ENCODE data around the gene ADRA2C. TPM values are rescaled to one million over a fixed set of nuclear protein-coding genes. Genes with fewer than 3 reads are reported as not detected.

ADRA2C gene
- total and polyA plus RNA-seq, 2 experiments from 2014 or later: 6.3 to 7.7 TPM

GRCh38 chr4:3740256-3740655, 25.9 kb upstream of the ADRA2C start:
- Histone ChIP-seq H3K4me2 (no peak overlapping the region), H3K36me3 (replicated peaks; ENCODE audit: insufficient read depth, low read depth) (no peaks in the 10 kb centered on the region), H3K9me2 (replicated peaks; ENCODE audit: insufficient read depth) (no peaks in the 10 kb centered on the region), H3K4me3 (no peak overlapping the region), H2AFZ (no peak overlapping the region), H3K79me2 (no peaks in the 10 kb centered on the region), H4K20me1 (ENCODE audit: insufficient read depth, poor library complexity, severe bottlenecking) (no peaks in the 10 kb centered on the region), H3K4me1 (ENCODE audit: insufficient read depth) (no peaks in the 10 kb centered on the region), H3K27ac (no peak overlapping the region), H3K27me3 (peaks cover 19% of the 10 kb centered on the region), H3K9me3 (ENCODE audit: low read depth) (no peaks in the 10 kb centered on the region)
- TF ChIP-seq CTCF (IDR thresholded peaks at IDR 0.05; ENCODE audit: poor library complexity) (no peak), EZH2 (IDR thresholded peaks at IDR 0.05; ENCODE audit: borderline replicate concordance) (no peak), EZH2phosphoT487 (IDR thresholded peaks at IDR 0.05; ENCODE audit: low read depth, severe bottlenecking, unreplicated experiment) (no peak)
- DNase-seq (ENCODE audit: low spot score): no peak
- WGBS (ENCODE audit: low lambda C conversion rate, missing lambda C conversion rate): 83% methylated on average over 21 of the region's 25 CpGs

GRCh38 chr4:3741217-3742011, 24.8 kb upstream of the ADRA2C start:
- peaks cover 29% of the 10 kb centered on the region for H3K27me3 ChIP-seq
- H4K20me1 ChIP-seq (ENCODE audit: insufficient read depth, poor library complexity, severe bottlenecking): no peaks in the 10 kb centered on the region
- H3K9me2 ChIP-seq (replicated peaks; ENCODE audit: insufficient read depth): no peaks in the 10 kb centered on the region
- H3K79me2 ChIP-seq: no peaks in the 10 kb centered on the region
- no peaks in the 10 kb centered on the region for H3K9me3 ChIP-seq (ENCODE audit: low read depth)
- no peak overlapping the region for H3K4me3 ChIP-seq
- no peak overlapping the region for H3K4me2 ChIP-seq
- no peak for DNase-seq (ENCODE audit: low spot score)
- no peaks in the 10 kb centered on the region for H3K4me1 ChIP-seq (ENCODE audit: insufficient read depth)
- WGBS (ENCODE audit: low lambda C conversion rate, missing lambda C conversion rate): 94% methylated on average over 16 of the region's 19 CpGs
- H3K27ac ChIP-seq: no peak overlapping the region
- H2AFZ ChIP-seq: no peak overlapping the region
- no peak for TF ChIP-seq CTCF (IDR thresholded peaks at IDR 0.05; ENCODE audit: poor library complexity)
- TF ChIP-seq EZH2 (IDR thresholded peaks at IDR 0.05; ENCODE audit: borderline replicate concordance): no peak
- TF ChIP-seq EZH2phosphoT487 (IDR thresholded peaks at IDR 0.05; ENCODE audit: low read depth, severe bottlenecking, unreplicated experiment): no peak
- no peaks in the 10 kb centered on the region for H3K36me3 ChIP-seq (replicated peaks; ENCODE audit: insufficient read depth, low read depth)

GRCh38 chr4:3742610-3743009, 23.6 kb upstream of the ADRA2C start:
- Histone ChIP-seq H4K20me1 (ENCODE audit: insufficient read depth, poor library complexity, severe bottlenecking) (no peaks in the 10 kb centered on the region), H3K4me1 (ENCODE audit: insufficient read depth) (no peaks in the 10 kb centered on the region), H3K36me3 (replicated peaks; ENCODE audit: insufficient read depth, low read depth) (no peaks in the 10 kb centered on the region), H2AFZ (no peak overlapping the region), H3K4me3 (no peak overlapping the region), H3K4me2 (no peak overlapping the region), H3K27me3 (peaks cover 36% of the 10 kb centered on the region), H3K9me3 (ENCODE audit: low read depth) (no peaks in the 10 kb centered on the region), H3K9me2 (replicated peaks; ENCODE audit: insufficient read depth) (no peaks in the 10 kb centered on the region), H3K27ac (no peak overlapping the region), H3K79me2 (no peaks in the 10 kb centered on the region)
- TF ChIP-seq EZH2 (IDR thresholded peaks at IDR 0.05; ENCODE audit: borderline replicate concordance) (no peak), EZH2phosphoT487 (IDR thresholded peaks at IDR 0.05; ENCODE audit: low read depth, severe bottlenecking, unreplicated experiment) (no peak), CTCF (IDR thresholded peaks at IDR 0.05; ENCODE audit: poor library complexity) (no peak)
- no peak for DNase-seq (ENCODE audit: low spot score)
- WGBS (ENCODE audit: low lambda C conversion rate, missing lambda C conversion rate): 87% methylated on average over 3 of the region's 3 CpGs

Measured in hepatocyte (in vitro differentiated cells).